ENCODE data around the gene SMYD3.

SMYD3 gene

GRCh38 chr1:246516126-246516525 lies 9.0 kb upstream of the SMYD3 start:
- DNase-seq (ENCODE audit: low read depth in 2 of 3, low spot score in 1 of 3): no peak

GRCh38 chr1:246515390-246516005 lies 8.4 kb upstream of the SMYD3 start:
- no peak for DNase-seq (ENCODE audit: low read depth in 2 of 3, low spot score in 1 of 3)

DNA sequence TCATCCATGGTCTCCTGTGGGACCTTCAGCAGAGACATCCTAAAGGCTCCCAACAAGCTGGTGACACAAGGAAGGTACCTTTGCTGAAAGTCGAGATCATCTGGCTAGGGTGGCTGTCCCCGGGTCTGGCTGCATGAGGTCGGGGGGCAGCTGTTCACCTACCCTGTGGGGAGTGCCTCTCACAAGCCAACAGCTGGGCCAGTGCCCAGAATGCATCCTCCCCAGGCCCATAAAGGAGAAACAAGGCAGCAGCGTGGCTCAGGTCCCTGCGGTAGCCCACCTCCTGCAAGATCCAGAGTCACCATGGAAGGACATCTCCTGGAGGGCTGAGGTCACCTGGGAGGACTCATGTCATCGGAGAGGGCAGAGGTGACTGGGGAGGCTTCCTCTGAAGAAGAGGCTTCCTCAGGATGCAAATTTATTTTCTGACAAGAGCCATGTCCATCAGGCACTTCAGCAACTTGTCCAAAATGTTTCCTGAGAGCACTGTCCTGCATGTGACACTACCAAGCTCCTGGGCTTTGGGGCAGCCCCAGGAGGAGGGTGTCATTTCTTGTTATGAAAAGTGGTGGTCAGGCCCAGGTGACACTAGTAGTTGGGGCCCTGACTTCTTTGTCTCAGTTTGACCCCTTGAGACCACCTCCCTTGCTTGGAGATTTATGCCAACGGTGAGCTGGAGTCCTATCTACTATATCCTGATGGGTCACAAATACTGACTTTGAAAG lies 6.7 kb upstream of the SMYD3 start:
- DNase-seq (ENCODE audit: low read depth in 2 of 3, low spot score in 1 of 3): no peak

DNA sequence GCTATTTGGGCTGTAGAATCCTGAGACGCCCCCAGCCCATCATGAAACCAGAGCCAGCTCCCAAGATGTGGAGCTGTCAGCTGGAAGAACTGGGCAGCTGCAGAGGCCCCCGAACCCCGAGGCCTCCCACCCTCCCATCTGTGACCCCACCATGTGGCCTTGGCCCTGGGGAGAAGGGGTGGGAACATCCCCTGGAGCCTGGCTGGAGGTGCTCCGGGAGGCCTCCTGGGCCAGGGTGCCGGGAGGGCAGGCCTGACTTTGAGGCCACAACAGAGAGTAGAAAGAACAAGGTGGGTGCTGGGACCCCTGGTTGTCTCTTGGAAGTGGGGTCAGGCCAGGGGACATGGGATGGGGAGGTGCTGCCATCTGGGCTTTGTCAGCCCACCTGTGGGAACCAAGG lies 6.0 kb upstream of the SMYD3 start:
- no peak for DNase-seq (ENCODE audit: low read depth in 2 of 3, low spot score in 1 of 3)

GRCh38 chr1:246512635-246513034 lies 5.6 kb upstream of the SMYD3 start:
- DNase-seq (ENCODE audit: low read depth in 2 of 3, low spot score in 1 of 3): no peak

DNA sequence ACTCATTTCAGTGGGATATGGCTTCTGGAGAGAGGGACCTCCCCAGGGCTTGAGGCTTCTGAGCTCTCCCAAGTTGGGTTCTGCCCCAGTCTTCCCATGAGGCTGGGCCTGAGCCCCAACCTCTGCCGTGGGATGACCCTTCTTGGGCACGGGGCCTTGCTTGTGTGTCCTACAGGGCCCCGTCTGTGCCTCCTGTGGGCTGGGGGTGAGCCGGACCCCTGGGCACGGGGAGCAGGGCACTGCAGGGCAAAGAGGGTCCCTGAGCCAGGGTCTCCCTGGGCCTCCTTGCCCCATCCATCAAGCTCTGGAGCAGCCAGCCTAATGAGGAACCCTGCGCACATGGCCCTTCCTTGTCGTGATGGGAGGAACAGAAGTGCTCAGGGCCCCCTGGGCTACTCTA lies 5.2 kb upstream of the SMYD3 start:
- DNase-seq (ENCODE audit: low read depth in 2 of 3, low spot score in 1 of 3): no peak

DNA sequence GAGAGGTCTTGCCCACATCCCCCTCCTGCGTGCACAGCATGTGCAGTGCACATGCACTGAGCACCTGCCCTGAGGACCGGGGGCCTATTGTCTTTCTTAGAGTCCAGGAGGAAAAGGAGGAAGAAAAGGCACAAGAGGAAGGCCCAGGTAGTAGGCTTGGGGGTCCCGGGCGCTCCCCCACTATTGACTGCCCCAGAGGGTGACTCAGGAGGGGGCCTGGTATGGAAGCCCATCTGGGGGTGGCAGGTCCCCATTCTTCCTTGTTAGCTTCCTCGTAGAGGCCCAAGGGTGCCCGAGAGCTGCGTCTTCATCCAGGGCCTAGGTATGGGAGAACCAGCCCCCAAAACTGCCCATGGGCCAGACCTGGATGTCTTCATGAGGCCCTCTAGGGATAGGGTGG lies 4.1 kb upstream of the SMYD3 start:
- DNase-seq (ENCODE audit: low read depth in 2 of 3, low spot score in 1 of 3): no peak

DNA sequence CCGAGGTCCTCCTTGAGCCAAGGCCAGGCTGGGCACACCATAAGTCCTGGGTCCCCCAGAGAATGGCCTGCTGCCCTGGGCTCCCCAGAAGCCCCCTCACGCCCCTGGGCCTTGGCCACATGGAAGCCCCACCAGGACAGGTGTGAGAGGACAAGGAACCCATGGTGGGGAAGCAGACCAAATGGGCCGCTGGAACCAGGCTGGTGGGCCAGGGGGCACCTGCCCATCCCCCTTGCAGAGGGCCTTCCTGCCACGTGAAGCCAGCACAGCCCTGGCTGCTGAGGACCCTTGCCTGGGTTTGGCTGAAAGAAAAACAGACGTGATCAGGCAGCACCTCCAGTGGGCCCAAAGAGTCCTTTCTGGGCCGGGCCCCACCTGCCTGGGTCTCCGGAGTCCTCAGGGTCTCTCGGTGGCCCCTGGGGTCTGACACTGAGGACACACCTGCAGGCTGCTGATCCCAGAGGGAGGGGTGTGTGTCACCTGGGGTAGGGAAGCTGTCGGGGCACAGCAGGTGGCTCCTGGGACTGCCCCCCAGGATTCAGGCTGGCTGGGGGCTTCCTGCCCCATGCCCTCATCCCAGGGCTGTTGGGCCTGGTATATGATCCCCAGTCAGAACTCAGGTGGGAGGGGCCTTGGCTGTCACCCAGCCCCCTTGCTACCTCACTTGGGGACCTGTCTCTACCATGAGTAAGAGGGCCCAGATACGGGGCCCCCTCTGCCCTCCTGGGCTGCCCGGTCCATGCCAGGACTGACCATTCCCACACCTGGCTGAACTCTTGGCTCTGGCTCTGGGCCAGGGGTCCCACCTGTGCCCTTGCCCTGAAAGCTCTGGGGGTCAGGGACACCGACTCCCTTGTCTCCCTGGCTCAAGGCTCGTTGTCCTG lies 3.3 kb upstream of the SMYD3 start:
- no peak for DNase-seq (ENCODE audit: low read depth in 2 of 3, low spot score in 1 of 3)

- DNase-seq (ENCODE audit: low read depth in 2 of 3, low spot score in 1 of 3): no peak
Measured at GRCh38 chr1:246508897-246509688, 2.0 kb upstream of the SMYD3 start.

DNA sequence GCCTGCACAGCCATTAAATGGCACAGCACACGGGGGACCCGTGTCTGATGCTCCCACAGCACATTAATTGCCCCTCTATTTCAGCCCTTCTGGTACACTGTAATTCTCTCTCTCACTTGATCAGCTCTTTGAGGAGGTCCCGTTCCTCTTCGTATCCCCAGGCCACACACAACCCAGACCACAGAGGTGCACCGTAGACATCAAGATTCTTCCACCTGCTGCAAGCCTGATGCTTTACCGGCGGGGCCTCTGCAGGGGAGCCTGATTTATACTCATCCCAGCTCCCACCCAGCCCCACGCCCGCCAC lies 759 bp downstream of the SMYD3 start:
- DNase-seq (ENCODE audit: low read depth in 2 of 3, low spot score in 1 of 3): no peak

DNA sequence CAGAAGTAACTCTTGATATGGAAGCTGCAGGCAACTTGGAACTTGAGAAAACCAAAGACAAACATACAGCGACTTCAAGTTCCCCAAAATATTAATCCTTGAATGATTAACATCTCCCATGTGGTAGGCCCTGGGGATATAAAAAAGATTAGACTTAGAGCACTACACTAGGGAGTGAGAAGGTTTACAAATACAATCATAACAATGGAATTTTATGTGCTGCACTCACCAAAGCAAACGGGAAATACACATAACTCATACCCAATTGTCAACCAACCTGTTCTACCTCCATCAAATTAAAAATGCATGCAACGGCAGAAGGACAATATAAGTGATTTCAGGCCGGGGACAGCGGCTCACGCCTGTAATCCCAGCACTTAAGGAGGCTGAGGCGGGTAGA lies 3.7 kb downstream of the SMYD3 start:
- DNase-seq (ENCODE audit: low read depth in 2 of 3, low spot score in 1 of 3): no peak

DNA sequence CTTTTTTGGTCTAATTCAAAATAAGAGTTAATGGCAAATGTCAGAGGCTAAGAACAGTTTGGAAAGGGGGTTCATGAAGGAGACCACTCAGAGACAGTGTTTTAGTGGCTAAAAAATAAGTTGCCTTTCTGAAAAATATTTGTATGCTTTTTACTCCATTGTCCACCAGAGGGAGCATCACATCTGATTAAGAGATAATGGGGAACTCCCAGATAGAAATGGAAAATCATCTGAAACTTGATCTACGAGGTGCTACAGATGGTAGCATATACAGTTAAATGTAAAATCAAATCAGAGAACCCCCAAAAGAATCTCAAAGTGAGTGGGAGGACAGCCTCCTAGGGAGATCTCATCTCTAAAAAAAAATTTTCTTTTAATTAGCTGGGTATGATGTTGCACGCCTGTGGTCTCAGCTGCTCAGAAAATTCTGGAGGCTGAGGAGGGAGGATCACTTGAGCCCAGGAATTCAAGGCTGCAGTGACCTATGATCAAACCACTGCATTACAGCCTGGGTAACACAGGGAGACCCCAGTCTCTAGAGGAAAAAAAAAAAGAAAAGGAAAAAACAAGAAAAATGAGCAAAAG lies 9.7 kb downstream of the SMYD3 start:
- peak in 1 of 3 donors; percentile 45 for DNase-seq (ENCODE audit: low read depth in 2 of 3, low spot score in 1 of 3)

DNA sequence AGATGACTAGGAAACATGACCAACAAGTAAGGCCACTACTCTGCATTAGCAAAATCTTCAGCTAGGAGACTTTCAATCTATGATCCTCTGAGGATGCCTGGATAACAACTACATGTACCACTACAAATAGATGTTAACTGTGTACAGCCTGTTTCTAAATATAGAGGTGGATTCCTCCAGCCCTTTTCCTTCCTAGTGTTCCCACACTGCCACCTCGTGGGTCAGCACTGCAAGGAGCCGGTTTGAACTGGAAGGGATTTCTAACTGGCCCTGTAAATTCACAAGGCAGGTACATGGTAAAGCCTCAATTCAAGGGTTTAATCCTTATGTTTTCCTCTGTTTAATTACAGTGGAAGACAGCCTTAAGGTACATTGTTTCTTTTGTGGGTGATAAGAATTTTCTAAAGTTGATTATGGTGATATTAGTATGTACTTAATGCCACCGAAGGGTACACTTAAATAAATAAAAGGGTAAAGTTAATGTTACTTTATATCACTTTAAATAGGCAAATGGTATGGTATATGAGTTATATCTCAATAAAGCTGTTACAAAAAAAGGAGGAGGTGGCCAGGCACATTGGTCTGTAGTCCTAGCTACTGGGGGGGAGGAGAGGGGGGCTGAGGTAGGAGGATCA lies 14.4 kb downstream of the SMYD3 start:
- DNase-seq (ENCODE audit: low read depth in 2 of 3, low spot score in 1 of 3): peak in 2 of 3 donors; percentile 30 to 40

DNA sequence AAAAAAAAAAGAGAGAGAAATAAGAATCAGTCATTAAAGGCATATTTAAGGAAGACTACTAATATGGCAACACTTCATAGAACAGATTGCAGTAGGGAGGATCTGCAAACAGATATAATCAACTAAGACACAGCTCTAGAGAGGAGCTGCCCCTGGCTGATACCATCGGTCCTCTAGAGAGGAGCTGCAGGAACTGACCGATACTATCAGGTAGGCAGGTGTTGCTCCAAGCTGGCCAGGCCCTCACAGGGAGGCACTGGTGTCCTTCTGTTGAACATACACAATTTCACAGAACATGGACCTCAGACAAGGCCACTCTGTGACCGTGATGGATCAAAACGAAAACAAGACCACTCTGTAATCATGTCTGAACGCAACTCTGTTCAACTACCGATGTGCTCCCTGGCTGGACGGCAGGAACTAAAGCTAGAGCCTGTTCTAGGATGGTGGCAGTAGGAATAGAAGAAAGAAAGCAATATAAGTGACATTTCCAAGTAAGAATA lies 15.5 kb downstream of the SMYD3 start:
- DNase-seq (ENCODE audit: low read depth in 2 of 3, low spot score in 1 of 3): no peak

DNA sequence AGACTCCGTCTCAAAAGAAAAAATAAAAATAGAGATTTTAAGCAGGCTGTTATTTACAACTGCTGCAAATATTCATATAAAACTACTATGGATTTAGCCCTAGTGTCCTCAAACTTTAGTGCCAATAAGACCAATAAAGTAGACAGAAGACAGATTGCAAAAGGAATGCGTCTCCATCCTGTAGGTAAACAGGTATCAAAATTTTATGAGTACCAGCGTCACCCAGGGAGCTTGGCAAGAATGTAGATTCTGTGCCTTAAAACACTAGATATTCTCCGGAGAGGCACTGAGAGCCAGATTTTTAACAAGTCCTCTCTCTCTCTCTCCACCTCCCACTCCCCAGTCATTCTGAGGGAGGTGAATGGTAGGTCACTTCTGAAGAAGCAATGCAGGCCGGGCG lies 18.4 kb downstream of the SMYD3 start:
- no peak for DNase-seq (ENCODE audit: low read depth in 2 of 3, low spot score in 1 of 3)

- no peak for DNase-seq (ENCODE audit: low read depth in 2 of 3, low spot score in 1 of 3)
Measured at GRCh38 chr1:246483569-246483933, 23.5 kb downstream of the SMYD3 start.

DNA sequence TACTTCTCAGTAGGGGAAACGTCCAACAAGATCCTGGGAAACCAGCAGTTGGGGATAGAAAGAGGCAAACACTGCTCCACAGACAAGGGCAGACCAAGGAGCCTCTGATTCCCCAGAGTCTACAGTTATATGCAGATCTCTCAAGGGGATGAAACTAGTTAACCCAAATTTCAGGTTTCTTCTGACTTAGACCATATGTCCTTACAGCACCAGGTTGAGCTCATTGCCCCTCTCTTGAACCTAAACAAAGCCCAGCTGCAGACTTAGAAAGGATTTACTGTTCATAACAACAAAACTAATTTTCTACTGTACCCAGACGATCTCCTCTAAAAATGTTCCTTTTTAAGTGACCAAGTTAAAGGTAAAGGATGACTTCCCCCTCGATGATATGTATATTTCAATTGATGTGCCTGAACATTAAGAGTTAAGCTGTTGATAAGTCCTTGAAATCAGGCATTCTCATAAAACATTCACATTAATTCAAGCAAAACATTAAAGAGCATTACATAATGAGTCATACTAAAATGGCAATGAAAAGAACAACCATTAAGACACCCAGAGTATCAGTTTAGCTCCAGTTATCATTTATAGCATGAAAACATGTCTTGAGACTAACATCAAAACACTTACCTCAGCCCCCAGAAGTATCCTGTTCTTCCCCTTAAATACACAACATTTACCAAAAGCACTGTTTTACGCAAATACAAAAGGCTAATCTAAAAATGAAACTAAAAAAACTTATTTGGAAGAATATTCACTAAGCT lies 24.1 kb downstream of the SMYD3 start:
- DNase-seq (ENCODE audit: low read depth in 2 of 3, low spot score in 1 of 3): no peak

DNA sequence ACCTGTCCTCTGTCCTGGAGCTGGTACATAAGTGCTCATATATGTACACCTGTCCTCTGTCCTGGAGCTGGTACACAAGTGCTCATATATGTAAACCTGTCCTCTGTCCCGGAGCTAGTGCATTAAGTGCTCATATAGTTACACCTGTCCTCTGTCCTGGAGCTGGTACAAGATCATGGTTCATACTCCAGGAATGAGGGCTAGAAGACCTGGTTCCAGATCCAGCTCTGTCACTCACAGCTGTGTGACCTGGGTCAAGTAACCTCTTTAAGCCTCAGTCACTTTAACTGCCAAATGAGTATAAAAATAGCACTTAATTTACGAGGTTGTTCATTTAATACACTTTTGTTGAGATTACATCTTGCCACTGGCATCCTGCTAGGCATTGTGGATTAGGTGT lies 28.0 kb downstream of the SMYD3 start:
- no peak for DNase-seq (ENCODE audit: low read depth in 2 of 3, low spot score in 1 of 3)

DNA sequence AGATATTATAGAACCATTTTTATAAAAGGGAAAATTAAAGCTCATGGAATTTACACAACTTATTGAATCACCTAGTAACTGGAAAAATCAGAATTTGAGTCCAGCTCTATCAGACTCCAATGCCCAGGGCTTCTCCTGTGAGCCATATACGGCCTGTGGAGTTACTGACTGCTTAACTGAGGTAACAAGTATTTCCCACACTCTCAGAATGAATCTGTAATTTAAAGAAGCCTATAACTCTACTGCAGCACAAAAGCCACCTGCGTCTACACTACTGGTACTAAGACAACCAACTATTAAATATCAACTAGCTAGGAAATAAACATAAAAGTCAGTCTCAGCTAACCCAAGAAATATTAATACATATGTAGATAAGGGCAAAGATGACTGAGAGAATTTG lies 29.4 kb downstream of the SMYD3 start:
- no peak for DNase-seq (ENCODE audit: low read depth in 2 of 3, low spot score in 1 of 3)

DNA sequence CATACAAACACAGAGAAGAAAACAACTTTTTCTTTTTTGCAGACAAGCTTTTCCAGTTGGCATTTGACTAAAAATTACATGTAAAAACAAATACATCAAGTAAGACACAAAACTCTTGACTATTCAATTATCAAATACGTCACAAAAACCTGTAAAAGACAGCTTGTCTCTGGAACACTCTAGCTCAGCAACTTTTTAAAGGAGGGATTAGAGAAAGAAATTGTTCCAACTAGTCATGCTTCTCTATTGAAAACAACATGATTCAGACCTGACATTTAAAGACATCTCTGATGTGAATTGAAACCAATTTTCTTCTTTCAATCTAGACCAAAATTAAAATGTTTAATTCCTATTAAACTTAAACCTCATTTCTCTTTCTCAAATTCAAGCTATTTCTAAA lies 30.3 kb downstream of the SMYD3 start:
- no peak for DNase-seq (ENCODE audit: low read depth in 2 of 3, low spot score in 1 of 3)
